Endothelial cell (in vitro differentiated cells): ENCODE measurements around the gene LRRC71. TPM values are rescaled to one million over a fixed set of nuclear protein-coding genes. Genes with fewer than 3 reads are reported as not detected.

Experiments used
- DNase-seq: peaks from one replicate; pipeline ENCODE4 v3.0.0; 2021; ENCODE audit warnings: low spot score
- H3K27ac Mint-ChIP-seq: one replicate; pipeline ENCODE4 v1.8.0; 2021; ENCODE audit warnings: mixed read lengths, inconsistent platforms; ENCODE audit not compliant: unreplicated experiment
- H3K27me3 Mint-ChIP-seq: one replicate; pipeline ENCODE4 v1.8.0; 2021; ENCODE audit warnings: mild to moderate bottlenecking, moderate library complexity, mixed read lengths, inconsistent platforms; ENCODE audit not compliant: unreplicated experiment
- H3K36me3 Mint-ChIP-seq: one replicate; pipeline ENCODE4 v1.8.0; 2021; ENCODE audit warnings: mild to moderate bottlenecking, low read depth, mixed read lengths, inconsistent platforms; ENCODE audit not compliant: unreplicated experiment
- H3K4me1 Mint-ChIP-seq: one replicate; pipeline ENCODE4 v1.8.0; 2021; ENCODE audit warnings: mild to moderate bottlenecking, mixed read lengths, inconsistent platforms; ENCODE audit not compliant: unreplicated experiment
- H3K4me3 Mint-ChIP-seq: one replicate; pipeline ENCODE4 v1.8.0; 2021; ENCODE audit warnings: mild to moderate bottlenecking, mixed read lengths, inconsistent platforms; ENCODE audit not compliant: unreplicated experiment
- H3K9me3 Mint-ChIP-seq: one replicate; pipeline ENCODE4 v1.8.0; 2021; ENCODE audit warnings: mixed read lengths, inconsistent platforms; ENCODE audit not compliant: unreplicated experiment
- total RNA-seq: library from RNA; stranded (reverse); fragmentation: NEBNext Ultra II Directional; extraction: Animal tissue kit (Norgen Biotek cat#: 25700); gene quantifications from one replicate; pipeline ENCODE4 v1.2.1, GENCODE V29; 2021; ENCODE audit not compliant: unreplicated experiment
- TF ChIP-seq, protein P1 (sequence below): fragments of 200-600 bp; sonication (generic); IDR thresholded peaks from one replicate; pipeline ENCODE4 v1.5.0; 2021; ENCODE audit warnings: antibody characterized with exemption; ENCODE audit not compliant: unreplicated experiment

Gene LRRC71
- total RNA-seq, 1 donor from 2014 or later, result 0.95 TPM

DNA sequence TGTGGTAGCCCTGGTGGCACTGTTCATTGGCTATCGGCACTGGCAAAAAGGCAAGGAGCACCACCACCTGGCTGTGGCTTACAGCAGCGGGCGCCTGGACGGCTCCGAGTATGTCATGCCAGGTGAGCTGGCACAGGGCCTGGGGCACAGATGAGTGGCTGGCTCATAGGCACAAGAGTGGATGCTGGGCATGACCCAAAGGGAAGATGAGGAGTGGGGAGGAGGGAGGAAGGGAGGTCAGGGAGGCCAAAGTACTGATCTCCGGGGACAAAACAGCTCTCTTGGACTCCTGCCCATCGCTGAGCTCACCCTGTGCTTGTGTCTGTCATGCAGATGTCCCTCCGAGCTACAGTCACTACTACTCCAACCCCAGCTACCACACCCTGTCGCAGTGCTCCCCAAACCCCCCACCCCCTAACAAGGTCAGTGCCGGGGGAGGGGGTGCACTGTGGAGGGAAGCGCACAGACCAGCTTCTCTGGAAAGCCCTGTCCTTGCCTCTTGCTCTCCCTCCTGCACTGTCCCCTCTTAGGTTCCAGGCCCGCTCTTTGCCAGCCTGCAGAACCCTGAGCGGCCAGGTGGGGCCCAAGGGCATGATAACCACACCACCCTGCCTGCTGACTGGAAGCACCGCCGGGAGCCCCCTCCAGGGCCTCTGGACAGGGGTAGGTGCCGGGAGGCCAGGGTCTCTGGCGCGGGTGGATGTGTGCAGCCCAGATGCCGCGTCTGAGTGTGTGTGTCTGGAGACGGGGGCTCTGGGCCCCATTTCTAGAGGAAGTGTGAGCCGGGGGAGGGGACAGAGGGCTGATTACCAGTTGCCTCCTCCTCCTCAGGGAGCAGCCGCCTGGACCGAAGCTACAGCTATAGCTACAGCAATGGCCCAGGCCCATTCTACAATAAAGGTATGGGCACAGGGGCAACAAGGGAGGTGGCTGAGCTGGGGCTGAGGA, 7.3 kb upstream of the LRRC71 start:
- Mint-ChIP-seq H3K36me3 (peaks cover 57% of the 10 kb centered on the region), H3K9me3 (no peaks in the 10 kb centered on the region), H3K27ac (no peak overlapping the region), H3K27me3 (peaks cover 10% of the 10 kb centered on the region), H3K4me3 (no peak overlapping the region), H3K4me1 (peaks cover 10% of the 10 kb centered on the region)
- TF ChIP-seq, protein P1, sequence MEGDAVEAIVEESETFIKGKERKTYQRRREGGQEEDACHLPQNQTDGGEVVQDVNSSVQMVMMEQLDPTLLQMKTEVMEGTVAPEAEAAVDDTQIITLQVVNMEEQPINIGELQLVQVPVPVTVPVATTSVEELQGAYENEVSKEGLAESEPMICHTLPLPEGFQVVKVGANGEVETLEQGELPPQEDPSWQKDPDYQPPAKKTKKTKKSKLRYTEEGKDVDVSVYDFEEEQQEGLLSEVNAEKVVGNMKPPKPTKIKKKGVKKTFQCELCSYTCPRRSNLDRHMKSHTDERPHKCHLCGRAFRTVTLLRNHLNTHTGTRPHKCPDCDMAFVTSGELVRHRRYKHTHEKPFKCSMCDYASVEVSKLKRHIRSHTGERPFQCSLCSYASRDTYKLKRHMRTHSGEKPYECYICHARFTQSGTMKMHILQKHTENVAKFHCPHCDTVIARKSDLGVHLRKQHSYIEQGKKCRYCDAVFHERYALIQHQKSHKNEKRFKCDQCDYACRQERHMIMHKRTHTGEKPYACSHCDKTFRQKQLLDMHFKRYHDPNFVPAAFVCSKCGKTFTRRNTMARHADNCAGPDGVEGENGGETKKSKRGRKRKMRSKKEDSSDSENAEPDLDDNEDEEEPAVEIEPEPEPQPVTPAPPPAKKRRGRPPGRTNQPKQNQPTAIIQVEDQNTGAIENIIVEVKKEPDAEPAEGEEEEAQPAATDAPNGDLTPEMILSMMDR, result no peak
- DNase-seq, result no peak

- peaks cover 10% of the 10 kb centered on the region for H3K4me1 Mint-ChIP-seq
- H3K27ac Mint-ChIP-seq, result no peak overlapping the region
- no peaks in the 10 kb centered on the region for H3K9me3 Mint-ChIP-seq
- TF ChIP-seq, protein P1, result no peak
- H3K27me3 Mint-ChIP-seq, result peaks cover 10% of the 10 kb centered on the region
- no peak for DNase-seq
- H3K36me3 Mint-ChIP-seq, result peaks cover 60% of the 10 kb centered on the region
- peak overlapping the region; percentile 48 for H3K4me3 Mint-ChIP-seq
Observed at GRCh38 chr1:156913809-156914387, 6.5 kb upstream of the LRRC71 start.

- no peak for DNase-seq
- TF ChIP-seq, protein P1, result no peak
- H3K27me3 Mint-ChIP-seq, result peaks cover 10% of the 10 kb centered on the region
- H3K4me1 Mint-ChIP-seq, result peaks cover 10% of the 10 kb centered on the region
- no peak overlapping the region for H3K27ac Mint-ChIP-seq
- H3K36me3 Mint-ChIP-seq, result peaks cover 56% of the 10 kb centered on the region
- H3K4me3 Mint-ChIP-seq, result peak overlapping the region; percentile 79
- no peaks in the 10 kb centered on the region for H3K9me3 Mint-ChIP-seq
Observed at GRCh38 chr1:156914440-156914856, 6.0 kb upstream of the LRRC71 start.

DNA sequence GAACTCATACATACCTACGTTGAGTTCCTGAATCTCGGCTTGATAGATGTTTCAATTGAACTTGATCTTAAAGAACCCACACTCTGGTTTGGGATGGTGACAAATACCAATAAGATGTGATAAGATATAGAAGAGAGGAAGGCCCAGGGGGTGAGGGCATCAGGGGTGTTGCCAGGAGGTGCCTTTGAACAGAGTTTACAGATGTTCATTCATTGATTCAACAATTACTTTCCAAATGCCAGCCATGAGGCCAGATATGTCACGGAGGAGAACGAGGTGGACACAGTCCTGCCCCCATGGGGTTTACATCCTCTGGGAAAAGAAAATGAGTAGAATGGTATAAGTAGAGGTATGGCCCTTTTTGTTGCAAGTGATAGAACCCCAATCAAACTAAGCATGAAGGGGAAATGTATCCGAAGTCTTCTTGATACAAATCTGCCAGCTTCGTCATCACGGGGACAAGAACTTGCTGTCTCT, 659 bp downstream of the LRRC71 start:
- Mint-ChIP-seq H3K36me3 (peaks cover 23% of the 10 kb centered on the region), H3K9me3 (no peaks in the 10 kb centered on the region), H3K27ac (no peak overlapping the region), H3K4me1 (peaks cover 13% of the 10 kb centered on the region), H3K4me3 (peak overlapping the region; percentile 6), H3K27me3 (peaks cover 29% of the 10 kb centered on the region)
- TF ChIP-seq, protein P1, result no peak
- no peak for DNase-seq
